Measurements from ENCODE around the gene BRI3.

The BRI3 gene

DNA sequence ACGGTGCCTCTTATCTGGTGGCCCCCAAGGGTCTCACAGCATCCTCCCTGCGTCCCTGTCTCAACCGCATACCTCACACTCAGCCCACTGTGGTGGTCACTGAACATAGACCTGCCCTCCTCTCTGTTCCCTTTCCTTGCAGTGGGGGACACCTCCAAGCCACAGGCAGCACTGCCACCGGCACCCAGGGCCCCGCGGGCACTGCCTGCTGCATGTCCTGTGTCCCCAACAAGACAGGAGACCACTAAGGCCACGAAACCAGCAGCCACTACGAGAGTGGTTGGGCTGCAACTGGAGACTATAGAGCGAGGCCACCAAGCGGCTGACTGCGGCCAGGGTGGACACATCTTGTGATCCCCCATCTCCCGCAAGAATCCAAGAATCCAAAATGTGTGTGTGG lies 15.3 kb downstream of the BRI3 start:
- DNase-seq, result no peak
- Histone ChIP-seq H3K9ac (ENCODE audit: low read length) (no peak overlapping the region), H2BK120ac (ENCODE audit: low read depth, low read length) (no peak overlapping the region), H3K4ac (ENCODE audit: low read depth, low read length) (no peak overlapping the region), H3K36me3 (ENCODE audit: control insufficient read depth, insufficient read depth, low read length) (peaks cover 3% of the 10 kb centered on the region), H3K4me2 (ENCODE audit: low read length) (no peak overlapping the region), H2BK5ac (ENCODE audit: low read length) (no peak overlapping the region), H4K8ac (ENCODE audit: low read depth, low read length) (no peak overlapping the region), H2AK5ac (ENCODE audit: low read length) (no peak overlapping the region), H3K27me3 (ENCODE audit: insufficient read depth, low read length, poor library complexity) (no peaks in the 10 kb centered on the region), H3K56ac (ENCODE audit: low read length) (no peak overlapping the region), H3K4me1 (ENCODE audit: control insufficient read depth, low read depth, low read length) (no peaks in the 10 kb centered on the region), H2BK15ac (replicated peaks; ENCODE audit: low read depth) (no peak overlapping the region), H3K79me1 (ENCODE audit: low read length) (no peaks in the 10 kb centered on the region), H3K79me2 (ENCODE audit: control insufficient read depth, insufficient read depth, low read length) (no peaks in the 10 kb centered on the region), H3K4me3 (ENCODE audit: low read length) (no peak overlapping the region), H4K5ac (ENCODE audit: low read length) (no peak overlapping the region), H3K27ac (ENCODE audit: low read depth, low read length) (no peak overlapping the region), H3K18ac (ENCODE audit: low read length) (no peak overlapping the region), H3K23ac (ENCODE audit: low read length) (no peak overlapping the region)
- no CpG with 5 or more reads among the region's 12 CpGs for WGBS (ENCODE audit: extremely low coverage, insufficient coverage, low lambda C conversion rate)

DNA sequence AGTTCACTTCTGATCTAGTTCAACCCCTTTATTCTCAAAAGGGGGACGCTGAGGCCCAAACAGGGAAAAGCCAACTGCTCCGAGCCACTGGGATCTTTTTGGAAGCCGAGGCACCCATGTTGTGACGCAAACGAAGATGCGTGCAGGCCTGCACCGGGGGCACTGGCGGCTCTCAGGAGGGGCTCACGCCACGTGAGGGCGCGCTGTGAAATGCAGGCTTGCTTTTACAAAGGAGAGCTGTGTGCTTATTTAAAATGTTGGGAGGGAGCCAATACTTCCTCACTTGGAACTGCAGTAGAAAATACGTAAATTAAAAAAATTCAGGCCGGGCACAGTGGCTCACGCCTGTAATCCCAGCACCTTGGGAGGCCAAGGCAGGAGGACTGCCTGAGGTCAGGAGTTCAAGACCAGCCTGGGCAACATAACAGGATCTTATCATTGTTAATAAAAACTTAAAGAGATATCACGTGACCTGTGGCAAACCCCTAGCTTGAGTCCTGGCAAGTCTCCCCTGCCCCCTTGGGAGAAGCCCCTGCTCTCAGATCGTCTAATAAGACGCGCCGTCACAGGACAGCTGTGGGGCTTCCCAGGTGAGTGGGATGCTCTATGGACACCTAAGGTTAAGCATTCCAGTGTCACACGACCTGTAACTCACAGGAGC lies 16.3 kb downstream of the BRI3 start:
- no peak overlapping the region for H2BK5ac ChIP-seq (ENCODE audit: low read length)
- no peak overlapping the region for H3K18ac ChIP-seq (ENCODE audit: low read length)
- H4K5ac ChIP-seq (ENCODE audit: low read length), result no peak overlapping the region
- H3K36me3 ChIP-seq (ENCODE audit: control insufficient read depth, insufficient read depth, low read length), result peaks cover 5% of the 10 kb centered on the region
- H3K4me3 ChIP-seq (ENCODE audit: low read length), result no peak overlapping the region
- H3K56ac ChIP-seq (ENCODE audit: low read length), result no peak overlapping the region
- no peak overlapping the region for H4K8ac ChIP-seq (ENCODE audit: low read depth, low read length)
- no peaks in the 10 kb centered on the region for H3K79me1 ChIP-seq (ENCODE audit: low read length)
- H3K4me2 ChIP-seq (ENCODE audit: low read length), result no peak overlapping the region
- H3K4me1 ChIP-seq (ENCODE audit: control insufficient read depth, low read depth, low read length), result no peaks in the 10 kb centered on the region
- H3K9ac ChIP-seq (ENCODE audit: low read length), result no peak overlapping the region
- WGBS (ENCODE audit: extremely low coverage, insufficient coverage, low lambda C conversion rate), result no CpG with 5 or more reads among the region's 21 CpGs
- no peak overlapping the region for H2AK5ac ChIP-seq (ENCODE audit: low read length)
- H3K27ac ChIP-seq (ENCODE audit: low read depth, low read length), result no peak overlapping the region
- no peak overlapping the region for H2BK15ac ChIP-seq (replicated peaks; ENCODE audit: low read depth)
- H3K4ac ChIP-seq (ENCODE audit: low read depth, low read length), result no peak overlapping the region
- DNase-seq, result no peak
- H3K27me3 ChIP-seq (ENCODE audit: insufficient read depth, low read length, poor library complexity), result no peaks in the 10 kb centered on the region
- no peak overlapping the region for H3K23ac ChIP-seq (ENCODE audit: low read length)
- H2BK120ac ChIP-seq (ENCODE audit: low read depth, low read length), result no peak overlapping the region
- no peaks in the 10 kb centered on the region for H3K79me2 ChIP-seq (ENCODE audit: control insufficient read depth, insufficient read depth, low read length)

DNA sequence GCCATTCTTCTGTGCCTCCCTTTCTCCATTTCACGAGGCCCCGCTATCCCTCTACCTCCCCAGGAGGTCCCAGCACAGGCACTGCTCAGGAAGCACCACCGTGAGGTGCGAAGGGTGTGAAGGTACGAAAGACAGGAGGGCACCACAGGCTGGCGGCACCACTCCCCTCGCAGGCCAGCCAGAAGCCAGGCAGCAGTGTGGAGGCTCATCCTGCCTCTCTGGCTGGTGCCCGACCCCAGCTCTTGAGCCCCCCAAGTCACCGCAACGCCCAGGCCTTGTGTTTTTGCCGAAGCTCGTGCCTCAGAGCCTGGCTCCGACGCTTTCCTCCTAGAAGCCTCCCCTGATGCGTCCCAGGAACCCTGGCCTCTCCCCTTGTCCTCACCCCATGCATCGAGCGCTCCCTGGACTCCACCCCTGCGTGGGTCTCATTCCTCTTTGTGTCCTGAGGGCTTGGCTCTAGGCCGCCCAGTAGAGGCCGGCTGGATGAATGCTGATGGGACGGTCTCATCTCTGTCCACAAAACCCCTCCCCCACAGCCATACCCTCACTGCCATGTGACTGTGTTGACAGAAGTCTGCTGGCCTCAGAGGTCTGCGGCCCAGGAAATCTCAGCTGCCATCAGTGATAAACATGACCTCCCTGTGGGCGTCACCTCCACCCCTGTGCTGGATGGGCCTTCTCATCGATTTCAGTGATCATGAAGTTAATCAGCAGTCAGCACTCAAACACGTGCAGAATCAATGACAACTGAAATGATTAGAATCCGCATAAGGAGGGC lies 19.3 kb downstream of the BRI3 start:
- Histone ChIP-seq H3K79me2 (ENCODE audit: control insufficient read depth, insufficient read depth, low read length) (no peaks in the 10 kb centered on the region), H3K4me3 (ENCODE audit: low read length) (no peak overlapping the region), H3K27ac (ENCODE audit: low read depth, low read length) (no peak overlapping the region), H2BK15ac (replicated peaks; ENCODE audit: low read depth) (no peak overlapping the region), H4K8ac (ENCODE audit: low read depth, low read length) (no peak overlapping the region), H3K4ac (ENCODE audit: low read depth, low read length) (no peak overlapping the region), H3K4me2 (ENCODE audit: low read length) (no peak overlapping the region), H3K4me1 (ENCODE audit: control insufficient read depth, low read depth, low read length) (no peaks in the 10 kb centered on the region), H2AK5ac (ENCODE audit: low read length) (no peak overlapping the region), H3K18ac (ENCODE audit: low read length) (no peak overlapping the region), H3K23ac (ENCODE audit: low read length) (no peak overlapping the region), H3K27me3 (ENCODE audit: insufficient read depth, low read length, poor library complexity) (no peaks in the 10 kb centered on the region), H3K79me1 (ENCODE audit: low read length) (no peaks in the 10 kb centered on the region), H3K36me3 (ENCODE audit: control insufficient read depth, insufficient read depth, low read length) (peaks cover 4% of the 10 kb centered on the region), H2BK120ac (ENCODE audit: low read depth, low read length) (no peak overlapping the region), H3K9ac (ENCODE audit: low read length) (no peak overlapping the region), H4K5ac (ENCODE audit: low read length) (no peak overlapping the region), H3K56ac (ENCODE audit: low read length) (no peak overlapping the region), H2BK5ac (ENCODE audit: low read length) (no peak overlapping the region)
- DNase-seq, result peak; percentile 66
- WGBS (ENCODE audit: extremely low coverage, insufficient coverage, low lambda C conversion rate), result no CpG with 5 or more reads among the region's 26 CpGs

DNA sequence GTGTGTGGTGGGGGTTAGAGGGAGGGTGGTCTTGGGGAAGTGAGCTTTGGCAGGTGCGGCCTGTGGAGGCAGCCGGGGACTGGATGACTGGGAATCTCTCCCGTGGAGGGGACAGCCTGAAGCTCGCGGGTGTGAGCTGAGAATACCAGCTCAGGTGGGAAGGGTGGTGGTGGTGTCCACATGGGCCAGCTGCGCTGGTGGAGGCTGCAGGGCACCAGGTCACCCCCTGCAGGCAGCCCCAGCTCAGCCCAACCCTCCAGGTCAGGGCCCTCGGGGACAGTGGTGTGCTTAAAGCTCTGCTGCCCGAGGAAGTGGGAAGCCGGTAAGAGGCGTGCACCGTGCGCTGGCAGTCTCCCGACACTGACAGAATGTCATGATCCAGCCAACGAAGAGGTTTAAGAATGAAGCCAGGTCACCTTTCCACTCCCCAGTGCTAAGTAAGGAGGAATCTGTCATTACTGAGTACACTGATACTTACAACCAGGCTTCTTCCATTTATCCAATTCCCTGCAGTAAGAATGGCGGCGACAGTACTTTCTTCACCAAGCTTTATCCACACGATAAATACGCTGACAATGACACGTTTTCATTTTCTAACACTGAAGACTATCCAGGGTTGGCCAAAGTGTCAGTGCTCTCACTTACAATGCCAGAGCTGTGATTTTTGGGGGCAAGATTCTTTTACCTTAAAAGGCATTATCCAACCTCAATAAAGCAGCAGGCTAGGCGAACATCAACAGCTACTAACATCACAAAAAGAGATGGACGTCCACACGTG lies 20.4 kb downstream of the BRI3 start:
- no peak overlapping the region for H3K4me2 ChIP-seq (ENCODE audit: low read length)
- H4K8ac ChIP-seq (ENCODE audit: low read depth, low read length), result no peak overlapping the region
- no peak overlapping the region for H3K27ac ChIP-seq (ENCODE audit: low read depth, low read length)
- H3K9ac ChIP-seq (ENCODE audit: low read length), result no peak overlapping the region
- H3K18ac ChIP-seq (ENCODE audit: low read length), result no peak overlapping the region
- no CpG with 5 or more reads among the region's 22 CpGs for WGBS (ENCODE audit: extremely low coverage, insufficient coverage, low lambda C conversion rate)
- no peak overlapping the region for H3K23ac ChIP-seq (ENCODE audit: low read length)
- H2AK5ac ChIP-seq (ENCODE audit: low read length), result no peak overlapping the region
- H3K56ac ChIP-seq (ENCODE audit: low read length), result no peak overlapping the region
- H2BK5ac ChIP-seq (ENCODE audit: low read length), result no peak overlapping the region
- no peak overlapping the region for H2BK120ac ChIP-seq (ENCODE audit: low read depth, low read length)
- no peak overlapping the region for H3K4me3 ChIP-seq (ENCODE audit: low read length)
- no peaks in the 10 kb centered on the region for H3K79me1 ChIP-seq (ENCODE audit: low read length)
- no peaks in the 10 kb centered on the region for H3K27me3 ChIP-seq (ENCODE audit: insufficient read depth, low read length, poor library complexity)
- H3K36me3 ChIP-seq (ENCODE audit: control insufficient read depth, insufficient read depth, low read length), result peaks cover 4% of the 10 kb centered on the region
- no peaks in the 10 kb centered on the region for H3K4me1 ChIP-seq (ENCODE audit: control insufficient read depth, low read depth, low read length)
- H3K79me2 ChIP-seq (ENCODE audit: control insufficient read depth, insufficient read depth, low read length), result no peaks in the 10 kb centered on the region
- H4K5ac ChIP-seq (ENCODE audit: low read length), result no peak overlapping the region
- no peak overlapping the region for H3K4ac ChIP-seq (ENCODE audit: low read depth, low read length)
- no peak overlapping the region for H2BK15ac ChIP-seq (replicated peaks; ENCODE audit: low read depth)
- DNase-seq, result no peak

DNA sequence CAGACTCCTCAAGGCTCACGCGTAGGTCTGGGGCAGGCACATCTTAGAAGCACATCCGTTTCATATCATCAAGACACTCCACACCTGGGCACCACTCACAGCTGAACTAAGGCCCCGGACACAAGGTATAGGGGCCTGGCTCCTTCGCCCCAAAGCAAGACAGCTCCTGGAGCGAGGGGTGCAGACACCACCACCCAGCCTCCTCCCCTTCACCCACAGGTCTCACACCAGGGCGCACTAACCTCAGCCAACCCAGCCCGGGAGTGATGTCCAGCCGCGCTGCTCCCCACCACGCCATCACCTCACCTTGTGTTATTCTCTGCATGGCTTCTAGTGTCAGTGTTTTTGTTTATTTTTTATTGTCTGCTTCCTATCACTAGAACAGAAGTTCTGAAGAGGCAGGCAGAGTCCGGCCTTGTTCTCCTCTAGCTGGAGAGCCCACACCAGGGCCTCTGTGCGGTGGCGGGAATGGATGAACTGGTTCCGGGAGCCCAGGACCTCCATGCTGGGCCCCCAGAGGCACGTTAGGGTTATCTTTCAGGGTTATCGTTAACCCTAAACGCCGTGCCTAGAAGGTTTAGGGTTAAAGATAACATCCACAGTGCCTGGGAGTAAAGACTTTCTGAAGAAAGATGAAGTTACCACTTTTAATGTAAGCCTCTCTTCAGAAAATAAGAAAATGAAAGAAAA lies 21.8 kb downstream of the BRI3 start:
- Histone ChIP-seq H2BK120ac (ENCODE audit: low read depth, low read length) (no peak overlapping the region), H3K4me1 (ENCODE audit: control insufficient read depth, low read depth, low read length) (no peaks in the 10 kb centered on the region), H3K4ac (ENCODE audit: low read depth, low read length) (no peak overlapping the region), H3K27ac (ENCODE audit: low read depth, low read length) (no peak overlapping the region), H2AK5ac (ENCODE audit: low read length) (no peak overlapping the region), H3K18ac (ENCODE audit: low read length) (no peak overlapping the region), H3K9ac (ENCODE audit: low read length) (no peak overlapping the region), H4K5ac (ENCODE audit: low read length) (no peak overlapping the region), H3K27me3 (ENCODE audit: insufficient read depth, low read length, poor library complexity) (no peaks in the 10 kb centered on the region), H3K4me3 (ENCODE audit: low read length) (no peak overlapping the region), H2BK5ac (ENCODE audit: low read length) (no peak overlapping the region), H3K79me2 (ENCODE audit: control insufficient read depth, insufficient read depth, low read length) (no peaks in the 10 kb centered on the region), H3K79me1 (ENCODE audit: low read length) (no peaks in the 10 kb centered on the region), H2BK15ac (replicated peaks; ENCODE audit: low read depth) (no peak overlapping the region), H3K4me2 (ENCODE audit: low read length) (no peak overlapping the region), H3K56ac (ENCODE audit: low read length) (no peak overlapping the region), H4K8ac (ENCODE audit: low read depth, low read length) (no peak overlapping the region), H3K23ac (ENCODE audit: low read length) (no peak overlapping the region), H3K36me3 (ENCODE audit: control insufficient read depth, insufficient read depth, low read length) (peaks cover 4% of the 10 kb centered on the region)
- no CpG with 5 or more reads among the region's 19 CpGs for WGBS (ENCODE audit: extremely low coverage, insufficient coverage, low lambda C conversion rate)
- no peak for DNase-seq

Measured in mesendoderm (in vitro differentiated cells).